CD4-positive, alpha-beta T cell (primary cell): ENCODE measurements around the gene ZNF287. TPM values are rescaled to one million over a fixed set of nuclear protein-coding genes. Genes with fewer than 3 reads are reported as not detected.

Experiments used
- ATAC-seq: fragments of 200-7000 bp; cut with Tn5 transposase; one replicate; pipeline ENCODE4 v1.10.0; 2022; ENCODE audit warnings: mild to moderate bottlenecking; ENCODE audit not compliant: poor library complexity
- CTCF ChIA-PET: fragments of 350-600 bp; sonication (Branson Sonifier 250); formaldehyde crosslinking; loops from one replicate; lab custom pipeline; 2021; ENCODE audit warnings: antibody characterized with exemption, inconsistent platforms; lab: Charles Lee
- POLR2A ChIA-PET: fragments of 350-600 bp; sonication (Branson Sonifier 250); formaldehyde crosslinking; loops from one replicate; lab custom pipeline; 2021; ENCODE audit warnings: antibody characterized with exemption, inconsistent platforms; lab: Charles Lee
- DNase-seq, 14 experiments: peaks; one replicate each; pipeline ENCODE4 v3.0.0-alpha.2; 2013 to 2020; ENCODE audit warnings: mixed read lengths in 2 of 14
- H3K27ac ChIP-seq, 2 donors: one replicate each; pipeline versions ENCODE4 v1.5.1 to v1.7.0; 2013; ENCODE audit warnings: low read length in 2 of 2, low read depth in 1 of 2, mild to moderate bottlenecking in 1 of 2
- H3K27me3 ChIP-seq, 2 experiments: 1 replicate in 1 of 2; 2 replicates in 1 of 2; pipeline versions ENCODE4 v1.6.1 to v1.7.0; 2013; ENCODE audit warnings: low read length in 2 of 2, control low read depth in 1 of 2, mild to moderate bottlenecking in 1 of 2, moderate library complexity in 1 of 2; ENCODE audit not compliant: insufficient read depth in 2 of 2, control insufficient read depth in 1 of 2
- H3K36me3 ChIP-seq: one replicate; pipeline ENCODE4 v1.6.1; 2013; ENCODE audit warnings: low read length, control low read depth; ENCODE audit not compliant: insufficient read depth
- H3K4me1 ChIP-seq: one replicate; pipeline ENCODE4 v1.6.1; 2013; ENCODE audit warnings: low read length, control low read depth; ENCODE audit not compliant: insufficient read depth
- H3K4me3 ChIP-seq: one replicate; pipeline ENCODE4 v1.5.1; 2013; ENCODE audit warnings: mild to moderate bottlenecking, low read length, moderate library complexity
- H3K9me3 ChIP-seq, 2 experiments: 1 replicate in 1 of 2; 2 replicates in 1 of 2; pipeline versions ENCODE4 v1.6.1 to v1.7.0; 2013; ENCODE audit warnings: low read length in 2 of 2, mild to moderate bottlenecking in 2 of 2, control low read depth in 1 of 2, moderate library complexity in 1 of 2; ENCODE audit not compliant: control insufficient read depth in 1 of 2, insufficient read depth in 1 of 2
- H3K27ac Mint-ChIP-seq: one replicate; pipeline ENCODE4 v1.8.0; 2020; ENCODE audit warnings: mixed read lengths
- H3K27me3 Mint-ChIP-seq: one replicate; pipeline ENCODE4 v1.8.0; 2021; ENCODE audit warnings: mixed read lengths
- H3K36me3 Mint-ChIP-seq: one replicate; pipeline ENCODE4 v1.8.0; 2021; ENCODE audit warnings: low read depth, mixed read lengths
- H3K4me1 Mint-ChIP-seq: one replicate; pipeline ENCODE4 v1.8.0; 2021; ENCODE audit warnings: low read depth, mixed read lengths
- H3K4me3 Mint-ChIP-seq: one replicate; pipeline ENCODE4 v1.8.0; 2020; ENCODE audit warnings: mild to moderate bottlenecking, mixed read lengths
- H3K9me3 Mint-ChIP-seq: one replicate; pipeline ENCODE4 v1.8.0; 2020; ENCODE audit warnings: mixed read lengths
- CTCF ChIP-seq: fragments of 200-600 bp; IDR thresholded peaks from one replicate; pipeline ENCODE4 v1.8.0; 2022; ENCODE audit warnings: antibody characterized with exemption, mild to moderate bottlenecking
- intact Hi-C, 2 experiments: fragments of 100-400 bp; cut with DNase I in 1 of 2; cut with micrococcal nuclease in 1 of 2; formaldehyde crosslinking; loops; one replicate each; pipeline versions ENCODE4 v1.15.1 to v1.9.0; 2023 to 2025; cut with DNase I, micrococcal nuclease
- polyA plus RNA-seq, 2 donors: library from polyadenylated mRNA; unstranded; fragments of 120-200 nt; gene quantifications; one replicate each; pipeline ENCODE4 v1.2.1, GENCODE V29; 2013
- total RNA-seq, 174 experiments: library from RNA in 2 of 174; stranded (reverse) in 2 of 174; gene quantifications; one replicate each; pipeline ENCODE4 v1.2.3 and lab custom pipeline; 2021 to 2026

ZNF287 gene
- 1 to 10 TPM; 6.9 to 7.8 TPM for total RNA-seq
- 6.6 TPM for polyA plus RNA-seq (2013, experiment 1 of 2)
- polyA plus RNA-seq (2013, experiment 2 of 2): 6.2 TPM
- 4.6 to 38.6 (median 19.2) reads per million in 172 experiments for total RNA-seq (lab: John Stamatoyannopoulos, UW)

DNA sequence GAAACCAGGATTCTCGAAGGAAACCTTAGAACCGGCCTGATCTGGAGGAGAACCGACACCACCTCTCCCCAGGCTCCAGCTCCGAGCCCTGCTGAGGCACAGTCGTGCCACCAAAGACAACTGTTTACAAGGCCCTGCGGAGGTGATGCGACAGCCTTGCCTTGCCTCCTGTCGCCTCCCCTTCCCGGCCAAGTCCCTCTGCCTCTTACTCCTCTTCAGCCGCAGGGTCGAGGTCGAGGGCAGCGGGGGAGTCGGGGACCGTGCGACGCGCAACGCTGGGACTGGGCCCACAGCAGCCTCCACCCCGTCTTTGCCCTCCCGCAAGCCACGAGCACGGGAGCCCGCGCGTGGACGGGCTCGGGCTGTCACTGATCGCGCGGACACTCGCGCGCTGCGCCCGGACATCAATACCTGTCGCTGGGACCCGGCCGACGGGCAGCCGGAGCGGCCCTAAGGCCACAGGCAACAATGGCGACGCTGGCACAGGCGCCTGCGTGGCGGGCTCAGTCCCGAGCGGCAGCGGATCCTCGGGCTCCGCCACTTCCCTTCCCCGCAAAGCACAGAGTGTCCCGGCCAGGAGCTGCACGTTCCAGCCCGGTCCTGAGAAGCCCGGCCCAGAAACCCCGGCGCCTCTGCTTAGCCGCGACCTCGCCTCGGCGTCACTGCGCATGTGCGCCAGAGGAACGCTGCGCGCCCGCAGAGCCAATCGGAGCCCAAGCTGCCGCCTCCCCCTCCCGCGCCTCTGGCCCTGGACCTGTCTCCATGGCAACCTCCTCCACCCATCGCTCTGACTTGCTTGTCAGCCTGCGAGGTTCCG lies at the start of gene ZNF287:
Gene ZNF287 (minus strand): TSS at position 664 of the 817 bp plus-strand sequence. CDS start 1,473 bp downstream, outside the sequence.
- POLR2A ChIA-PET: interaction anchor here (0.7 to 2.0 kb wide), 4 partner anchors 15 to 130 kb away, joined by 3 to 10 read pairs (median 7); no protein-coding TSS in a partner anchor
- TF ChIP-seq CTCF: no peak
- intact Hi-C loops: loop anchor here (1.0 to 2.0 kb wide), 3 partner anchors 16 to 129 kb away; no protein-coding TSS in a partner anchor

DNA sequence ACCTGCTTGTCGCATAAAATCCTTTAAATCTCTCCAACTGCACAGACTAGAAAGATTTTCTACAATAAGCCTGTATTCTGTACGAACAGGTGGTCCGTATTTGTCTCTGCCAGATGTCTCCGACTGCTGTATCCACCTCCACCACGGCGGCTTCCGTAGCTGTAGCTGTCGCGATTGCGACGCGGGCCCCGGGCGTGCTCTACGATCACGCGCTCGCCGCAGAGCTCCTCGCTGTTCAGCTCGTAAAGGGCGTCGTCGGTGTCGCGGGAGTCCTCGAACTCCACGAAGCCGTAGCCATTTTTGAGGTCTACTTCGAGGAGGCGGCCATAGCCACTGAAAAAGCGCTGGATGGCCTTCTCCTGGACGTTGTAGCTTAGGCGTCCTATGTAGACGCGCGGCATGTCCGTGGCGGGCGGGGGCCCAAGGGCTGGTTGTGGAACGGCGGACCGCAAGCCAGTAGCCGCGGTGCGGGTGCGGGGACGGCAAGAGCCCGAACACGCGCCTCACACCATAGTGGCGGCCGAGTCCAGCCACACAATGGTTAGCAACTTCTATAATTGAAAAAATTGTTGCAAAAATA lies 48.6 kb upstream of the ZNF287 start:
- DNase-seq (no peak), ATAC-seq (no peak)
- Mint-ChIP-seq H3K4me1 (no peaks in the 10 kb centered on the region), H3K36me3 (peaks cover 74% of the 10 kb centered on the region), H3K27ac (no peak overlapping the region), H3K4me3 (no peak overlapping the region), H3K27me3 (no peaks in the 10 kb centered on the region), H3K9me3 (peaks cover 26% of the 10 kb centered on the region)
- Histone ChIP-seq H3K36me3 (no peaks in the 10 kb centered on the region), H3K9me3 (peaks cover 31 to 74% of the 10 kb centered on the region in 2 experiments), H3K27me3 (no peaks in the 10 kb centered on the region), H3K4me1 (no peaks in the 10 kb centered on the region), H3K4me3 (no peak overlapping the region), H3K27ac (no peak overlapping the region)
- CTCF ChIA-PET: no interaction called here
- TF ChIP-seq CTCF: no peak
- POLR2A ChIA-PET: no interaction called here
- intact Hi-C loops: no loop called here

More for the DNA sequence above, at the start of gene ZNF287:
- peak; percentile 98 for ATAC-seq
- Histone ChIP-seq H3K4me3 (peak within 1 kb of the TSS; percentile 63), H3K27me3 (no peaks in the 10 kb centered on the region), H3K27ac (peak within 1 kb of the TSS in 1 of 2 donors; percentile 29), H3K9me3 (no peaks in the 10 kb centered on the region), H3K36me3 (peaks cover 9% of the 10 kb centered on the region), H3K4me1 (peaks cover 18% of the 10 kb centered on the region)
- H3K27ac Mint-ChIP-seq: peak within 1 kb of the TSS; percentile 70
- no peaks in the 10 kb centered on the region for H3K9me3 Mint-ChIP-seq
- peak; percentile 87 to 98 (median 92) for DNase-seq
- CTCF ChIA-PET: interaction anchor here (1.1 to 2.0 kb wide), 4 partner anchors 15 to 33 kb away, joined by 3 to 9 read pairs (median 6); no protein-coding TSS in a partner anchor
- peak within 1 kb of the TSS; percentile 87 for H3K4me3 Mint-ChIP-seq
- H3K27me3 Mint-ChIP-seq: peaks cover 4% of the 10 kb centered on the region
- peaks cover 13% of the 10 kb centered on the region for H3K4me1 Mint-ChIP-seq
- H3K36me3 Mint-ChIP-seq: peaks cover 15% of the 10 kb centered on the region

DNA sequence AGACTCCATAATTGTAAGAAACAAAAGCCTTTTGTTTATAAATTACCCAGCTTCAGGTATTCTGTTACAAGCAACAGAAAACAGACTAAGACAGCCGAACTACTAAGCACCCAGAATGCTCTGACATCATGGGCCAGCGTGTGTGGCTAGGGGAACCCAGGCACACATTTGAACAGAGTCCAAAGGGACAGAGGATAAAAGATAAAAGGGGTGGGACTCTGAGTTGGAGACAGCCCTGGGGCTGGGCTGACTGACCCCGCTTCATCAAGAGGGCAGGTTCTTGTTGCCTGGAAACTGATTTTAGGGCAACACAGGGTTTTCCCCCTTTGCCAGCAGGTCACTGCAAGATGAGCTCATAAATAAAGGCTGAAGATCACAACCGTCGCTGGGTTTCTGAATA lies 30.5 kb upstream of the ZNF287 start:
- Mint-ChIP-seq H3K36me3 (no peaks in the 10 kb centered on the region), H3K27ac (no peak overlapping the region), H3K4me3 (no peak overlapping the region), H3K27me3 (peaks cover 18% of the 10 kb centered on the region), H3K9me3 (peaks cover 9% of the 10 kb centered on the region), H3K4me1 (no peaks in the 10 kb centered on the region)
- no peaks in the 10 kb centered on the region for H3K27me3 ChIP-seq
- no peak overlapping the region for H3K27ac ChIP-seq
- no peaks in the 10 kb centered on the region for H3K36me3 ChIP-seq
- no peak for ATAC-seq
- H3K9me3 ChIP-seq: peaks cover 4 to 18% of the 10 kb centered on the region in 2 experiments
- intact Hi-C loops: no loop called here
- ChIA-PET CTCF (no interaction called here), POLR2A (no interaction called here)
- no peak overlapping the region for H3K4me3 ChIP-seq
- no peak for TF ChIP-seq CTCF
- DNase-seq: no peak
- no peaks in the 10 kb centered on the region for H3K4me1 ChIP-seq
